Suprapubic skin (tissue), 4 donors: ENCODE measurements around the gene FGF22. TPM values are rescaled to one million over a fixed set of nuclear protein-coding genes. Genes with fewer than 3 reads are reported as not detected.

Experiments
- DNase-seq, 2 donors: peaks; one replicate each; pipeline ENCODE4 v3.0.0-alpha.2; 2019; ENCODE audit warnings: low spot score in 2 of 2
- H3K27ac ChIP-seq: fragments of 200-600 bp; sonication (generic); one replicate; pipeline ENCODE4 v1.5.1; 2019
- H3K27me3 ChIP-seq: fragments of 200-600 bp; sonication (generic); one replicate; pipeline ENCODE4 v1.5.1; 2019
- H3K36me3 ChIP-seq: fragments of 200-600 bp; sonication (generic); one replicate; pipeline ENCODE4 v1.5.1; 2019
- H3K4me1 ChIP-seq: fragments of 200-600 bp; sonication (generic); one replicate; pipeline ENCODE4 v1.5.1; 2019
- H3K4me3 ChIP-seq: fragments of 200-600 bp; sonication (generic); one replicate; pipeline ENCODE4 v1.5.1; 2019; ENCODE audit warnings: mild to moderate bottlenecking
- H3K9me3 ChIP-seq: fragments of 200-600 bp; sonication (generic); one replicate; pipeline ENCODE4 v1.5.1; 2019
- EP300 ChIP-seq: sonication (generic); formaldehyde crosslinking; IDR thresholded peaks from one replicate; pipeline ENCODE4 v1.6.1; 2017; ENCODE audit warnings: antibody characterized with exemption
- POLR2A ChIP-seq, 2 donors: fragments of 450-650 bp; IDR thresholded peaks; one replicate each; pipeline ENCODE4 v1.6.1; 2017; ENCODE audit warnings: antibody characterized with exemption in 2 of 2, mild to moderate bottlenecking in 2 of 2, moderate library complexity in 2 of 2
- POLR2AphosphoS5 ChIP-seq, 3 donors: sonication (generic); formaldehyde crosslinking; IDR thresholded peaks; one replicate each; pipeline ENCODE4 v1.6.1; 2017; ENCODE audit warnings: antibody characterized with exemption in 3 of 3
- WGBS: methylation state at CpG from one replicate; pipeline ENCODE4 v1.1.5; 2018; 5-methylcytosine and 5-hydroxymethylcytosine counted together
- total RNA-seq, 4 donors: library from RNA; depleted of rRNA; stranded (reverse); fragments of >200 nt; gene quantifications; one replicate each; pipeline ENCODE4 v1.1.0, GENCODE V29; 2016
- TF ChIP-seq, protein P1 (sequence below), 2 donors: fragments of 200-600 bp in 1 of 2; fragments of 450-650 bp in 1 of 2; sonication (generic) in 1 of 2; IDR thresholded peaks; one replicate each; pipeline ENCODE4 v1.5.1; 2016 to 2019; ENCODE audit warnings: antibody characterized with exemption in 2 of 2, mild to moderate bottlenecking in 1 of 2, moderate library complexity in 1 of 2

The FGF22 gene
- total RNA-seq, 4 donors from 2014 or later: 5.2 to 13.0 (median 9.2) TPM

GRCh38 chr19:593055-593454 is 46.6 kb upstream of the FGF22 start:
- no peak overlapping the region for H3K4me3 ChIP-seq
- TF ChIP-seq, protein P1, sequence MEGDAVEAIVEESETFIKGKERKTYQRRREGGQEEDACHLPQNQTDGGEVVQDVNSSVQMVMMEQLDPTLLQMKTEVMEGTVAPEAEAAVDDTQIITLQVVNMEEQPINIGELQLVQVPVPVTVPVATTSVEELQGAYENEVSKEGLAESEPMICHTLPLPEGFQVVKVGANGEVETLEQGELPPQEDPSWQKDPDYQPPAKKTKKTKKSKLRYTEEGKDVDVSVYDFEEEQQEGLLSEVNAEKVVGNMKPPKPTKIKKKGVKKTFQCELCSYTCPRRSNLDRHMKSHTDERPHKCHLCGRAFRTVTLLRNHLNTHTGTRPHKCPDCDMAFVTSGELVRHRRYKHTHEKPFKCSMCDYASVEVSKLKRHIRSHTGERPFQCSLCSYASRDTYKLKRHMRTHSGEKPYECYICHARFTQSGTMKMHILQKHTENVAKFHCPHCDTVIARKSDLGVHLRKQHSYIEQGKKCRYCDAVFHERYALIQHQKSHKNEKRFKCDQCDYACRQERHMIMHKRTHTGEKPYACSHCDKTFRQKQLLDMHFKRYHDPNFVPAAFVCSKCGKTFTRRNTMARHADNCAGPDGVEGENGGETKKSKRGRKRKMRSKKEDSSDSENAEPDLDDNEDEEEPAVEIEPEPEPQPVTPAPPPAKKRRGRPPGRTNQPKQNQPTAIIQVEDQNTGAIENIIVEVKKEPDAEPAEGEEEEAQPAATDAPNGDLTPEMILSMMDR (IDR thresholded peaks at IDR 0.05): no peak
- TF ChIP-seq EP300 (no peak), POLR2A (IDR thresholded peaks at IDR 0.05) (no peak), POLR2AphosphoS5 (IDR thresholded peaks at IDR 0.05) (no peak)
- DNase-seq: no peak
- WGBS: 87% methylated on average over 17 of the region's 18 CpGs
- H3K4me1 ChIP-seq: peaks cover 30% of the 10 kb centered on the region
- peaks cover 69% of the 10 kb centered on the region for H3K27me3 ChIP-seq
- no peaks in the 10 kb centered on the region for H3K9me3 ChIP-seq
- H3K36me3 ChIP-seq: no peaks in the 10 kb centered on the region
- H3K27ac ChIP-seq: no peak overlapping the region

GRCh38 chr19:593505-593904 is 46.2 kb upstream of the FGF22 start:
- Histone ChIP-seq H3K4me3 (no peak overlapping the region), H3K27me3 (peaks cover 64% of the 10 kb centered on the region)
- no peak for DNase-seq

DNA sequence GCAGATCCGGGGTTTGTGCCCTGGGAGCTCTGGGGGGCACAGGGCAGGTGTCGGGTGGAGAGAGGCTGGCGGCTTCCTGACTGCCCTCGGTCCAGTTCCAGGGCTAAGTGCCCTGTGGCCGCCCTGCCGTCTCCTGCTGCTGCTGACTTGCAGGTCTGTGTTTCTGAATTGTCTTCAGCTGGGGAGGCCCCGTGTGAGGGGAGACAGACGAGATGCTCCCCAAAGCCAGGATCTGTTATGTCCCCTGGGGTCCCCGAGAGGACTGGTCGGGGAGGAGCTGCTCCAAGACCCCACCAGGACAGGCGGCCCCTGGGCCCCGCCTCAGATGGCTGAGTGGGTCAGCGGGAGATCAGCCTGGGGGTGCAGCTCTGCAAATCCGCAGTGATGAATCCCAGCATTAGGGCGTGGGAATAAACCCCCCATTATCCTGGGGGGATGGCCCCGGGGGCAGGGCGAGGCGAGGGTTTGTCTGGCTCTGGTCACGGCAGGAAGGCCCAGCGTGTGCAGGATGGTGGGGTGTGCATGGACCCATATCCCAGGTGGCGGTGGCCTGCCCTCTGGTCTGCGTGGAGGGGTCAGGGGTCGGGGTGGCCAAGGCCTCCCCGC is 45.3 kb upstream of the FGF22 start:
- no peaks in the 10 kb centered on the region for H3K36me3 ChIP-seq
- no peaks in the 10 kb centered on the region for H3K9me3 ChIP-seq
- peaks cover 16% of the 10 kb centered on the region for H3K4me1 ChIP-seq
- no peak for DNase-seq
- H3K27me3 ChIP-seq: peaks cover 56% of the 10 kb centered on the region
- no peak overlapping the region for H3K4me3 ChIP-seq
- TF ChIP-seq POLR2AphosphoS5 (IDR thresholded peaks at IDR 0.05) (no peak), POLR2A (IDR thresholded peaks at IDR 0.05) (no peak), EP300 (no peak)
- TF ChIP-seq, protein P1 (IDR thresholded peaks at IDR 0.05): no peak
- no peak overlapping the region for H3K27ac ChIP-seq
- WGBS: 72% methylated on average over 20 of the region's 24 CpGs

More at GRCh38 chr19:593505-593904, 46.2 kb upstream of the FGF22 start:
- peaks cover 25% of the 10 kb centered on the region for H3K4me1 ChIP-seq
- 51% methylated on average over 9 of the region's 9 CpGs for WGBS
- H3K27ac ChIP-seq: no peak overlapping the region
- H3K9me3 ChIP-seq: no peaks in the 10 kb centered on the region
- TF ChIP-seq EP300: no peak
- TF ChIP-seq, protein P1 (IDR thresholded peaks at IDR 0.05): no peak
- TF ChIP-seq POLR2AphosphoS5 (IDR thresholded peaks at IDR 0.05): no peak
- TF ChIP-seq POLR2A (IDR thresholded peaks at IDR 0.05): no peak
- no peaks in the 10 kb centered on the region for H3K36me3 ChIP-seq

GRCh38 chr19:595326-596262 is 44.1 kb upstream of the FGF22 start:
- H3K27ac ChIP-seq: no peak overlapping the region
- 70% methylated on average over 26 of the region's 42 CpGs for WGBS
- TF ChIP-seq, protein P1 (IDR thresholded peaks at IDR 0.05): no peak
- no peak for TF ChIP-seq EP300
- no peak for TF ChIP-seq POLR2AphosphoS5 (IDR thresholded peaks at IDR 0.05)
- no peak for TF ChIP-seq POLR2A (IDR thresholded peaks at IDR 0.05)
- H3K36me3 ChIP-seq: no peaks in the 10 kb centered on the region
- H3K4me3 ChIP-seq: no peak overlapping the region
- H3K4me1 ChIP-seq: peaks cover 10% of the 10 kb centered on the region
- H3K9me3 ChIP-seq: no peaks in the 10 kb centered on the region
- DNase-seq: no peak
- peaks cover 48% of the 10 kb centered on the region for H3K27me3 ChIP-seq

GRCh38 chr19:596263-596655 is 43.4 kb upstream of the FGF22 start:
- TF ChIP-seq POLR2A (IDR thresholded peaks at IDR 0.05): no peak
- TF ChIP-seq POLR2AphosphoS5 (IDR thresholded peaks at IDR 0.05): no peak
- TF ChIP-seq EP300: no peak
- TF ChIP-seq, protein P1 (IDR thresholded peaks at IDR 0.05): no peak
- H3K4me1 ChIP-seq: peaks cover 4% of the 10 kb centered on the region
- peaks cover 42% of the 10 kb centered on the region for H3K27me3 ChIP-seq
- H3K27ac ChIP-seq: no peak overlapping the region
- no peaks in the 10 kb centered on the region for H3K9me3 ChIP-seq
- DNase-seq: no peak
- no CpG with 5 or more reads among the region's 16 CpGs for WGBS
- H3K4me3 ChIP-seq: no peak overlapping the region
- no peaks in the 10 kb centered on the region for H3K36me3 ChIP-seq
